CD14-positive monocyte (primary cell): ENCODE results near the gene TSHZ3. TPM values are rescaled to one million over a fixed set of nuclear protein-coding genes. Genes with fewer than 3 reads are reported as not detected.

Experiments
- DNase-seq, 3 donors: peaks; one replicate each; pipeline ENCODE4 v3.0.0-alpha.2; 2011 to 2022
- H2AFZ ChIP-seq: 2 replicates; pipeline ENCODE4 v1.6.0; 2012; ENCODE audit warnings: mild to moderate bottlenecking, low read depth, low read length, inconsistent platforms; ENCODE audit not compliant: insufficient read depth, poor library complexity, severe bottlenecking
- H3K27ac ChIP-seq, 2 donors: 1 replicate in 1 of 2; 2 replicates in 1 of 2; pipeline ENCODE4 v1.5.1; 2012 to 2013; ENCODE audit warnings: low read length in 2 of 2, control low read depth in 1 of 2, inconsistent platforms in 1 of 2, low read depth in 1 of 2, mild to moderate bottlenecking in 1 of 2
- H3K27me3 ChIP-seq, 2 donors: one replicate each; pipeline versions ENCODE4 v1.6.0 to v1.6.1; 2011 to 2013; ENCODE audit warnings: low read length in 2 of 2; ENCODE audit not compliant: control insufficient read depth in 2 of 2, insufficient read depth in 2 of 2
- H3K36me3 ChIP-seq, 2 donors: replicated peaks in 1 of 2; 1 replicate in 1 of 2; 2 replicates in 1 of 2; pipeline versions ENCODE4 v1.5.1 to v1.6.1; 2012 to 2013; ENCODE audit warnings: low read length in 2 of 2, control low read depth in 1 of 2, inconsistent platforms in 1 of 2, mild to moderate bottlenecking in 1 of 2; ENCODE audit not compliant: insufficient read depth in 2 of 2, control insufficient read depth in 1 of 2
- H3K4me1 ChIP-seq, 2 donors: 1 replicate in 1 of 2; 2 replicates in 1 of 2; pipeline versions ENCODE4 v1.5.1 to v1.6.1; 2012 to 2013; ENCODE audit warnings: low read length in 2 of 2, control low read depth in 1 of 2, inconsistent platforms in 1 of 2, mild to moderate bottlenecking in 1 of 2, moderate library complexity in 1 of 2; ENCODE audit not compliant: insufficient read depth in 2 of 2, control insufficient read depth in 1 of 2
- H3K4me2 ChIP-seq: replicated peaks from 2 replicates; pipeline ENCODE3; 2012; ENCODE audit warnings: low read length, moderate library complexity, mild to moderate bottlenecking; ENCODE audit not compliant: poor library complexity, severe bottlenecking; ENCODE audit errors: extremely low read depth
- H3K4me3 ChIP-seq, 3 experiments: fragments of 200-600 bp in 1 of 3; sonication (generic) in 1 of 3; replicated peaks in 1 of 3; 1 replicate in 2 of 3; 2 replicates in 1 of 3; pipeline ENCODE4 v1.5.1; 2011 to 2013; ENCODE audit warnings: low read length in 3 of 3, mild to moderate bottlenecking in 3 of 3, control low read depth in 2 of 3, low read depth in 2 of 3, inconsistent platforms in 1 of 3, moderate library complexity in 1 of 3
- H3K79me2 ChIP-seq: 2 replicates; pipeline ENCODE4 v1.6.0; 2012; ENCODE audit warnings: mild to moderate bottlenecking, control low read depth, inconsistent platforms, low read length, moderate library complexity; ENCODE audit not compliant: insufficient read depth
- H3K9ac ChIP-seq: 2 replicates; pipeline ENCODE4 v1.6.0; 2017; ENCODE audit warnings: low read length, mild to moderate bottlenecking; ENCODE audit not compliant: insufficient read depth, poor library complexity, severe bottlenecking
- H3K9me3 ChIP-seq, 2 donors: replicated peaks in 1 of 2; 1 replicate in 1 of 2; 2 replicates in 1 of 2; pipeline versions ENCODE4 v1.5.1 to v1.6.1; 2012 to 2013; ENCODE audit warnings: low read length in 2 of 2, control low read depth in 1 of 2; ENCODE audit not compliant: control insufficient read depth in 1 of 2, insufficient read depth in 1 of 2
- H4K20me1 ChIP-seq: 2 replicates; pipeline ENCODE4 v1.6.0; 2012; ENCODE audit warnings: mild to moderate bottlenecking, low read length, control low read depth, moderate library complexity; ENCODE audit not compliant: insufficient read depth
- H3K27ac Mint-ChIP-seq, 7 donors: one replicate each; pipeline ENCODE4 v1.8.0; 2020; ENCODE audit warnings: mild to moderate bottlenecking in 7 of 7, mixed read lengths in 7 of 7, moderate library complexity in 6 of 7, inconsistent platforms in 2 of 7
- H3K27me3 Mint-ChIP-seq, 3 donors: one replicate each; pipeline ENCODE4 v1.8.0; 2021 to 2022; ENCODE audit warnings: low read depth in 3 of 3, mild to moderate bottlenecking in 3 of 3, mixed read lengths in 3 of 3, moderate library complexity in 3 of 3, inconsistent platforms in 1 of 3
- H3K36me3 Mint-ChIP-seq, 2 donors: one replicate each; pipeline ENCODE4 v1.8.0; 2020; ENCODE audit warnings: mixed read lengths in 2 of 2, inconsistent platforms in 1 of 2, mild to moderate bottlenecking in 1 of 2
- H3K4me1 Mint-ChIP-seq: one replicate; pipeline ENCODE4 v1.8.0; 2020; ENCODE audit warnings: mild to moderate bottlenecking, mixed read lengths
- H3K4me3 Mint-ChIP-seq, 2 donors: one replicate each; pipeline ENCODE4 v1.8.0; 2020; ENCODE audit warnings: mild to moderate bottlenecking in 2 of 2, mixed read lengths in 2 of 2, moderate library complexity in 1 of 2
- H3K9me3 Mint-ChIP-seq, 7 donors: one replicate each; pipeline ENCODE4 v1.8.0; 2020 to 2022; ENCODE audit warnings: mixed read lengths in 7 of 7, mild to moderate bottlenecking in 6 of 7, moderate library complexity in 6 of 7, inconsistent platforms in 2 of 7
- WGBS: methylation state at CpG from one replicate; pipeline ENCODE4 v1.1.5; 2013; ENCODE audit warnings: missing lambda C conversion rate; ENCODE audit not compliant: insufficient coverage; 5-methylcytosine and 5-hydroxymethylcytosine counted together
- intact Hi-C, 2 donors: fragments of 100-400 bp; cut with micrococcal nuclease; formaldehyde crosslinking; loops; one replicate each; pipeline versions ENCODE4 v1.15.0 to v1.15.1; 2023
- polyA plus RNA-seq, 3 donors: library from polyadenylated mRNA; depleted of rRNA in 1 of 3; unstranded in 2 of 3; stranded (reverse) in 1 of 3; fragments of 300-500 nt in 2 of 3; fragments of >200 nt in 1 of 3; fragmentation: Illumina TruSeq in 2 of 3; gene quantifications; 1 replicate in 2 of 3; 2 replicates in 1 of 3; pipeline ENCODE4 v1.2.3, GENCODE V29; 2012 to 2021
- TF ChIP-seq, protein P1 (sequence below): fragments of 200-600 bp; IDR thresholded peaks from one replicate; pipeline ENCODE4 v1.8.0; 2022; ENCODE audit warnings: antibody characterized with exemption, mild to moderate bottlenecking

The TSHZ3 gene
- polyA plus RNA-seq, 3 donors = 2.3 to 5.8 (median 3.3) TPM

DNA sequence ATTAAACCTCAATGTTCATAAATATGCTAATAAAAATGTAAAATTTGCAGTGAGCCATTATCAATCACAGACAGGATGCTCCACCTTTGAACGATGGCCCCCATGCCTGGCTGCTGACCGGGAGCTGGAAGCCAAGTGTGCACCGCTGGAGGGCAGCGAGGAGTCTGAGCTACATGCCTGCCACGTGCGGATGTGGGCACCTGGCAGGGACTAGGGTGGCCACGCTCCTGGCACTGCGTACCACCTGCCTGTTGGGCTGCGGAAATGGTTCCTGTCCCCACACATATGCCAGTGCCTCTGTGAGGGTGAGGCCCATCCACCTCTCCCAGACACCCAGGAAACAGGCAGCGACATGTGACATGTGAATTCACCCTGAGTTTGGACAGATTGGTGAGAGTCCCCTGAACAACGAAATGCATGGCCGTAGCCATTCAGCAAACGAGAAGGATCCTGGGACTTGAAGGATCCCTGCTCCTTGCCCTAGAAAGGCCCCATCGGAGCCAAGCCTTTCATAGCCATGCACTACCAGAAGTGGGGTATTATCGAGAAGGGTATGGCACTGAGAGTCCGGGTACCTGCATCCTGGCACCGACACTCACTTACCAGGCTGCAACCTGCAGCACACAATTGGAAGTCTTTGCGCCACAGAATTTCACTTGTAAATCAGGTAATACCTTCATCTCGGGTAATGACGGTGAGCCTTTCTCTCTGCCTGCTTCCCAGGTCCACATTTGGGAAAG is 35.8 kb downstream of the TSHZ3 start:
- Histone ChIP-seq H3K9me3 (no peaks in the 10 kb centered on the region), H4K20me1 (peaks cover 12% of the 10 kb centered on the region), H3K4me2 (no peak overlapping the region), H3K27me3 (no peaks in the 10 kb centered on the region), H2AFZ (no peak overlapping the region), H3K4me1 (peaks cover 82 to 90% of the 10 kb centered on the region in 2 donors), H3K36me3 (no peaks in the 10 kb centered on the region), H3K79me2 (peaks cover 85% of the 10 kb centered on the region), H3K9ac (no peak overlapping the region), H3K27ac (peak overlapping the region in 1 of 2 donors; percentile 70), H3K4me3 (no peak overlapping the region)
- TF ChIP-seq, protein P1, sequence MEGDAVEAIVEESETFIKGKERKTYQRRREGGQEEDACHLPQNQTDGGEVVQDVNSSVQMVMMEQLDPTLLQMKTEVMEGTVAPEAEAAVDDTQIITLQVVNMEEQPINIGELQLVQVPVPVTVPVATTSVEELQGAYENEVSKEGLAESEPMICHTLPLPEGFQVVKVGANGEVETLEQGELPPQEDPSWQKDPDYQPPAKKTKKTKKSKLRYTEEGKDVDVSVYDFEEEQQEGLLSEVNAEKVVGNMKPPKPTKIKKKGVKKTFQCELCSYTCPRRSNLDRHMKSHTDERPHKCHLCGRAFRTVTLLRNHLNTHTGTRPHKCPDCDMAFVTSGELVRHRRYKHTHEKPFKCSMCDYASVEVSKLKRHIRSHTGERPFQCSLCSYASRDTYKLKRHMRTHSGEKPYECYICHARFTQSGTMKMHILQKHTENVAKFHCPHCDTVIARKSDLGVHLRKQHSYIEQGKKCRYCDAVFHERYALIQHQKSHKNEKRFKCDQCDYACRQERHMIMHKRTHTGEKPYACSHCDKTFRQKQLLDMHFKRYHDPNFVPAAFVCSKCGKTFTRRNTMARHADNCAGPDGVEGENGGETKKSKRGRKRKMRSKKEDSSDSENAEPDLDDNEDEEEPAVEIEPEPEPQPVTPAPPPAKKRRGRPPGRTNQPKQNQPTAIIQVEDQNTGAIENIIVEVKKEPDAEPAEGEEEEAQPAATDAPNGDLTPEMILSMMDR = no peak
- Mint-ChIP-seq H3K4me1 (peaks cover 87% of the 10 kb centered on the region), H3K27ac (peak overlapping the region in 2 of 7 donors; percentile 44 to 91), H3K36me3 (peaks cover 9 to 31% of the 10 kb centered on the region in 2 donors), H3K4me3 (no peak overlapping the region), H3K9me3 (peaks cover 0 to 1% (median 0%) of the 10 kb centered on the region in 7 donors), H3K27me3 (no peaks in the 10 kb centered on the region)
- intact Hi-C loops = loop anchor here in 1 of 2 donors (5.0 kb wide), 1 partner anchor 39 kb away; no protein-coding TSS in a partner anchor
- WGBS = 95% methylated on average over 18 of the region's 20 CpGs
- no peak for DNase-seq

DNA sequence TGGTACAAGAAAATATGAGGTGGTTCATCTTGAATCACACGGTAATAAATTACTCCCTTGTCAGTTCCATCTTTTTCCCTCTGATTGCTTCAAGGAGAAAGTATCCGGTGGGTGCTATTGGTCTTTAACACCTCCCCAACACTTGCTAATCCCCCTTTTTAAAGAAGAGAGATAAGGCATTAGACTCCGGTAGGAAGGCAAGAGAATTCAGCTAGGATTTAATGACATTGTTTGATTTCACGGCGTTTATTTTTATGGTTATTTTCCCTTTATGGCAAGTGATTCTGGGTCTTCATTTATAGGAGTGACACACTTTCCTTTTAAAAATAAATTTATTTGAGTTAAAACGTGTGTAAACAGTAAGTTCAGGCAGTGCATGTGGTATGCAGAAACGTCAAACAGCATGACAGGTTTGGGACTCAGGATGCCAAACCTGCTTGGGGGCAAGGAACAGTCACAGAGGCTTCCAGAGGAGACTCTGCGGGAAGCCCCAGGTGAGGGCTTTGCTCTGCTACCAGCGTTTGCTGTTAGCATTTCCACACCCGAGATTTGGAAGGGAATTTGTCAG is 36.5 kb downstream of the TSHZ3 start:
- Histone ChIP-seq H4K20me1 (peaks cover 12% of the 10 kb centered on the region), H3K4me2 (peak overlapping the region; percentile 60), H3K36me3 (no peaks in the 10 kb centered on the region), H3K79me2 (peaks cover 86% of the 10 kb centered on the region), H3K4me1 (peaks cover 81 to 86% of the 10 kb centered on the region in 2 donors), H3K27me3 (no peaks in the 10 kb centered on the region), H3K4me3 (peak overlapping the region in 1 of 3 experiments; percentile 39), H2AFZ (no peak overlapping the region), H3K9ac (no peak overlapping the region), H3K27ac (peak overlapping the region; percentile 58 to 70), H3K9me3 (no peaks in the 10 kb centered on the region)
- intact Hi-C loops = loop anchor here in 1 of 2 donors (5.0 kb wide), 1 partner anchor 40 kb away; no protein-coding TSS in a partner anchor
- Mint-ChIP-seq H3K4me3 (peak overlapping the region in 1 of 2 donors; percentile 57), H3K9me3 (peaks cover 0 to 1% (median 0%) of the 10 kb centered on the region in 7 donors), H3K4me1 (peaks cover 87% of the 10 kb centered on the region), H3K27me3 (no peaks in the 10 kb centered on the region), H3K36me3 (peaks cover 11 to 38% of the 10 kb centered on the region in 2 donors), H3K27ac (peak overlapping the region; percentile 50 to 93 (median 86))
- no peak for DNase-seq
- TF ChIP-seq, protein P1 = no peak
- WGBS = 64% methylated on average over 3 of the region's 10 CpGs
